ENCODE measurements around the gene STUB1. TPM values are rescaled to one million over a fixed set of nuclear protein-coding genes. Genes with fewer than 3 reads are reported as not detected.

STUB1 gene
- total RNA-seq, 1 donor from 2014 or later = 78.3 TPM

DNA sequence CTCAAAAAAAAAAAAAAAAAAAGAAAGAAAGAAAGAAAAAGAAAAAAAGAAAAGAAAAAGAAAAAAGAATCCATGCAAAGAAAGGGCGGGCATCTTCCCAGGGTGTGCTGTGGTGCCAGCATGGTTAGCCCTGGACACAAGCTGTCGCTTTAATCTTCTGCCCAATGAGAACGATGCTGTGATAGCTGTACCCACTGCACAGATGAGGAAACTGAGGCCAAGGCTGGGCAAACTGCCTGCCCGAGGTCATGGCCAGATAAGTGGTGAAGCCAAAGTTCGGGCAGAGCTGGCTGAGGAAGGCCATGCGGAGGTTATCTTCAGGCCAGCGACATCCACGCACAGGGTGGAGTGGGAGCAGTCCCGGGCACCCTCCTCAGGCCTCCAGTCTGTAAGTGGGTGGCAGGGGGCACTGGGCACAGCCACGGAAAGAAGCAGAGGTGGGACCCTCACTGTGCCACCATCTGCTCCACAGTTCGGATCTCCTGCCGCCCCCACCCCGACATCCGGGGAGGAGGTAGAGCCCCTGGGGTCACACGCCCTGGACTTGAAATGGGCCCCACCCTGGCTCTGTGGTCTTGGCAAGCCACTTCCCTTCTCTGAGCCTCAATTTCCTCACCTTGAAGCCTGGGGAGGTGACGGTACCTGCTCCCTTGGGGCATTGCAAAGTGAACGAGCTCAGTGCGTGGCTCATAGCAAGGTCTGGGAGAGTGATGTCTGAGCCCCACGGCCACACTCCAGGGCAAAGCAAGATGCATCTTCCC, 18.9 kb downstream of the STUB1 start:
- H3K4me1 Mint-ChIP-seq (ENCODE audit: low read depth, unreplicated experiment) = peaks cover 16% of the 10 kb centered on the region
- H3K4me3 Mint-ChIP-seq (ENCODE audit: unreplicated experiment) = no peak overlapping the region
- H3K27ac Mint-ChIP-seq (ENCODE audit: unreplicated experiment) = no peak overlapping the region
- H3K9me3 Mint-ChIP-seq (ENCODE audit: unreplicated experiment) = peaks cover 10% of the 10 kb centered on the region
- H3K27me3 Mint-ChIP-seq (ENCODE audit: unreplicated experiment) = peaks cover 24% of the 10 kb centered on the region
- TF ChIP-seq, protein P1, sequence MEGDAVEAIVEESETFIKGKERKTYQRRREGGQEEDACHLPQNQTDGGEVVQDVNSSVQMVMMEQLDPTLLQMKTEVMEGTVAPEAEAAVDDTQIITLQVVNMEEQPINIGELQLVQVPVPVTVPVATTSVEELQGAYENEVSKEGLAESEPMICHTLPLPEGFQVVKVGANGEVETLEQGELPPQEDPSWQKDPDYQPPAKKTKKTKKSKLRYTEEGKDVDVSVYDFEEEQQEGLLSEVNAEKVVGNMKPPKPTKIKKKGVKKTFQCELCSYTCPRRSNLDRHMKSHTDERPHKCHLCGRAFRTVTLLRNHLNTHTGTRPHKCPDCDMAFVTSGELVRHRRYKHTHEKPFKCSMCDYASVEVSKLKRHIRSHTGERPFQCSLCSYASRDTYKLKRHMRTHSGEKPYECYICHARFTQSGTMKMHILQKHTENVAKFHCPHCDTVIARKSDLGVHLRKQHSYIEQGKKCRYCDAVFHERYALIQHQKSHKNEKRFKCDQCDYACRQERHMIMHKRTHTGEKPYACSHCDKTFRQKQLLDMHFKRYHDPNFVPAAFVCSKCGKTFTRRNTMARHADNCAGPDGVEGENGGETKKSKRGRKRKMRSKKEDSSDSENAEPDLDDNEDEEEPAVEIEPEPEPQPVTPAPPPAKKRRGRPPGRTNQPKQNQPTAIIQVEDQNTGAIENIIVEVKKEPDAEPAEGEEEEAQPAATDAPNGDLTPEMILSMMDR (IDR thresholded peaks at IDR 0.05; ENCODE audit: partially characterized antibody, unreplicated experiment) = no peak
- no peak for DNase-seq
- H3K36me3 Mint-ChIP-seq (ENCODE audit: unreplicated experiment) = no peaks in the 10 kb centered on the region

DNA sequence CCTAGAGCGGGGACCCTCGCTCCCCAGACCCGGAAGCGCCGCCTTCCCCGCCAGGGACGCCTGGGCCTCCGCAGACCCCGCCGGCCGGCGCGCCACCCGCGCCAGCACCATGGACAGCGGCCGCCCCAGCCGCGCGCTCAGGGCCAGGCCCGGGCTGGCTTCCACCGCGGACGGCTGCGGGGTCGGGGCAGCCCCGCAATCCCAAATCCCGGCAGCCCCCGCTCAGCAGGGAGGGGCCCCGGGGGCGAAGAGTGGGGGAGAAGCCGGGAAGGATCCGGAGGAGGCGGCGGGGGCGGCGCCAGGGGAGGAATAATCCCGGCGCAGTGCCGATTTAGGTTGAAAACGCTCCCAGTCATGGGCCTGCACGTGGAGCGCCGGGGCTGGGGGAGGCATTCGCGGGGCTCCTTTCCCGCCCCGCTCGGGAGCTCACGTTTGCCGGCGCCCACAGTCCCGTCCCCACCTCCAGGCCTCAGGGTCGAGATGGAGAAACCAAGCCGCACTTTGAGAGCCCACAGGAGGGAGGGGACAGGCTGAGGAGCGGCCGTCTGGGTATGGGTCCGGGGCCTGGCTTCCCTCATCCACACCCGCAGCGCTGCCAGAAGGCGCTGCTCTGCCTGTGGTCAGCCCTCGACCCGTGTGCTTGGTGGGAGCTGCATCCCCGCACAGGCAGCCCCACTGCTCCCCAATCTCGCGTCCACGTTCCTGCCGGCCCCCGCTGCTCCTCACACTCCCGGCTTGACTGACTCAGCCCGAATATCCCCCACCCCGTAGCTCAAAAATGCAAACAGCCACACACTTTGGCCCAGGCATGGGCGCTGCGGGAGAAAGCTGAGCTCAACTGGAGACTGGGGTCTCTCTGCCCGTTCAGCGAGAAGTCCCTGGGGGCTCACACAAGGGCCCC, 20.7 kb downstream of the STUB1 start:
- Mint-ChIP-seq H3K27me3 (ENCODE audit: unreplicated experiment) (peaks cover 18% of the 10 kb centered on the region), H3K4me3 (ENCODE audit: unreplicated experiment) (peak overlapping the region; percentile 71)

DNA sequence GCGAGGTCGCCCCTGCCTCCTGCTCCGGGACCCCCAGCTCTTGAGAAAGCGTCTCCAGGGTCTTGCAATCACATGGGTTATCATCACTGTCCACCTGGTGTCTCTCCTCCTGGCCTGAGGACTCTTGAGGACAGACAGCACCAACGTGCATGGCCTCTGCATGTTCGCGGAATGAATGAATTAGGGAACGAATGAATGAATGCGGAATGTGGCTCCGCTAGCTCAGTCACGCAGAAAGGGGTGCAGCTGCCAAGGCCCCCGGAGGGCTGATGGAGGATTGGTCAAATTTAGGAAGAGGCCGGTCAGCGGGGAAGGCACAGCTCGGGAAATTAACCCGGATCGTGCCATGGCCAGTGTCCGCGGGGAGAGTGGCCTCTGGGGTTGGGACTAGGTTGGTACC, 22.1 kb downstream of the STUB1 start:
- TF ChIP-seq, protein P1 (IDR thresholded peaks at IDR 0.05; ENCODE audit: partially characterized antibody, unreplicated experiment) = no peak
- H3K4me1 Mint-ChIP-seq (ENCODE audit: low read depth, unreplicated experiment) = peaks cover 11% of the 10 kb centered on the region
- DNase-seq = no peak
- H3K9me3 Mint-ChIP-seq (ENCODE audit: unreplicated experiment) = peaks cover 8% of the 10 kb centered on the region
- H3K36me3 Mint-ChIP-seq (ENCODE audit: unreplicated experiment) = no peaks in the 10 kb centered on the region
- H3K27ac Mint-ChIP-seq (ENCODE audit: unreplicated experiment) = no peak overlapping the region
- peak overlapping the region; percentile 81 for H3K4me3 Mint-ChIP-seq (ENCODE audit: unreplicated experiment)
- H3K27me3 Mint-ChIP-seq (ENCODE audit: unreplicated experiment) = peaks cover 12% of the 10 kb centered on the region

More for the DNA sequence above, 20.7 kb downstream of the STUB1 start:
- TF ChIP-seq, protein P1 (IDR thresholded peaks at IDR 0.05; ENCODE audit: partially characterized antibody, unreplicated experiment) = no peak
- Mint-ChIP-seq H3K4me1 (ENCODE audit: low read depth, unreplicated experiment) (peaks cover 11% of the 10 kb centered on the region), H3K9me3 (ENCODE audit: unreplicated experiment) (peaks cover 4% of the 10 kb centered on the region), H3K27ac (ENCODE audit: unreplicated experiment) (no peak overlapping the region), H3K36me3 (ENCODE audit: unreplicated experiment) (no peaks in the 10 kb centered on the region)
- DNase-seq = no peak

DNA sequence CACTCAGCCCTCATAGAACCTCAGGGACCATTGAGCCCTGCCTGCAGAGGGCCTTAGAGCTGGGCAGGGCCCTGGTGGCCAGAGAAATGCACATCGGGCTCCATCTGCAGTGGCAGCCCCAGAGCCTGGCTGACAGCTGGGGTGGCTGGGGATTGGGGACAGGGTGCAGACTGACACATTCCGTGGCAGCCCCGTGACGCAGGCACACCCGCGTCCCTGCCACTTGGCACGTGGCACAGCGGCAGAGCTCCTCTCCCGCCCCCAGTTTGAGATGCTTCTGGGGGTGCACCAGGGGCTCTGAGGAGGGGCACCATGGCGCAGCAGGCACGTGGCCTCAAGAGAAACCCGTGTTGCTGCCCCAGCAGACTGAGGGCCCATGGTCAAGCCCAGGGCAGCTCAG, 23.2 kb downstream of the STUB1 start:
- Mint-ChIP-seq H3K4me1 (ENCODE audit: low read depth, unreplicated experiment) (peaks cover 13% of the 10 kb centered on the region), H3K36me3 (ENCODE audit: unreplicated experiment) (no peaks in the 10 kb centered on the region), H3K9me3 (ENCODE audit: unreplicated experiment) (peaks cover 14% of the 10 kb centered on the region), H3K27ac (ENCODE audit: unreplicated experiment) (no peak overlapping the region), H3K4me3 (ENCODE audit: unreplicated experiment) (peak overlapping the region; percentile 76), H3K27me3 (ENCODE audit: unreplicated experiment) (peaks cover 15% of the 10 kb centered on the region)
- no peak for DNase-seq
- TF ChIP-seq, protein P1 (IDR thresholded peaks at IDR 0.05; ENCODE audit: partially characterized antibody, unreplicated experiment) = no peak

Data from glutamatergic neuron (in vitro differentiated cells).